Spleen (tissue), 11 donors: ENCODE data around the gene CNMD. TPM values are rescaled to one million over a fixed set of nuclear protein-coding genes. Genes with fewer than 3 reads are reported as not detected.

ENCODE experiments used
- DNase-seq: peaks from one replicate; pipeline ENCODE4 v3.0.0-alpha.2; 2020
- H3K27ac ChIP-seq, 8 donors: fragments of 200-600 bp; sonication (generic) in 7 of 8; 1 replicate in 4 of 8; 2 replicates in 4 of 8; pipeline versions ENCODE4 v1.5.0 to v1.8.0; 2016 to 2021; ENCODE audit warnings: inconsistent platforms in 4 of 8, mild to moderate bottlenecking in 4 of 8, moderate library complexity in 1 of 8
- H3K27me3 ChIP-seq, 7 donors: fragments of 200-600 bp; sonication (generic) in 6 of 7; replicated peaks in 1 of 7; 1 replicate in 4 of 7; 2 replicates in 3 of 7; pipeline versions ENCODE4 v1.5.0 to v1.8.0; 2016 to 2021; ENCODE audit warnings: inconsistent platforms in 3 of 7, mild to moderate bottlenecking in 1 of 7
- H3K36me3 ChIP-seq, 6 donors: fragments of 200-600 bp; sonication (generic) in 5 of 6; 1 replicate in 4 of 6; 2 replicates in 2 of 6; pipeline versions ENCODE4 v1.5.0 to v1.8.0; 2016 to 2021; ENCODE audit warnings: inconsistent platforms in 2 of 6
- H3K4me1 ChIP-seq, 6 donors: fragments of 200-600 bp; sonication (generic) in 5 of 6; 1 replicate in 3 of 6; 2 replicates in 3 of 6; pipeline versions ENCODE4 v1.5.0 to v1.8.0; 2016 to 2021; ENCODE audit warnings: inconsistent platforms in 3 of 6
- H3K4me3 ChIP-seq, 8 donors: fragments of 200-600 bp; sonication (generic) in 7 of 8; 1 replicate in 4 of 8; 2 replicates in 4 of 8; pipeline versions ENCODE4 v1.5.0 to v1.8.0; 2016 to 2021; ENCODE audit warnings: inconsistent platforms in 4 of 8, mild to moderate bottlenecking in 4 of 8, moderate library complexity in 2 of 8
- H3K9me3 ChIP-seq, 8 donors: fragments of 200-600 bp; sonication (generic) in 7 of 8; 1 replicate in 4 of 8; 2 replicates in 4 of 8; pipeline versions ENCODE4 v1.5.0 to v1.8.0; 2016 to 2021; ENCODE audit warnings: inconsistent platforms in 4 of 8
- POLR2A ChIP-seq, 3 donors: fragments of 450-650 bp; IDR thresholded peaks; one replicate each; pipeline ENCODE4 v1.5.1; 2017; ENCODE audit warnings: antibody characterized with exemption in 3 of 3, mild to moderate bottlenecking in 1 of 3
- POLR2AphosphoS5 ChIP-seq, 3 donors: sonication (generic); formaldehyde crosslinking; IDR thresholded peaks; one replicate each; pipeline ENCODE4 v1.5.1; 2017; ENCODE audit warnings: antibody characterized with exemption in 3 of 3
- WGBS, 5 donors: extraction: QIAGEN DNeasy Blood & Tissue Kit in 3 of 5; methylation state at CpG; one replicate each; pipeline versions ENCODE4 v1.1.5 to v1.1.7; 2013 to 2018; 5-methylcytosine and 5-hydroxymethylcytosine counted together
- intact Hi-C: fragments of 100-400 bp; cut with DNase I; formaldehyde crosslinking; loops from one replicate; pipeline ENCODE4 v1.15.0; 2023; ENCODE audit warnings: low total_unique reads
- polyA plus RNA-seq, 3 donors: library from polyadenylated mRNA; stranded (reverse); fragments of 200-250 nt; gene quantifications; one replicate each; pipeline ENCODE4 v1.2.1, GENCODE V29; 2013
- total RNA-seq, 7 donors: library from RNA; depleted of rRNA in 3 of 7; stranded (reverse); fragments of >200 nt in 3 of 7; fragmentation: NEBNext Ultra II Directional in 4 of 7; extraction: Animal tissue kit (Norgen Biotek cat#: 25700) in 4 of 7; gene quantifications; one replicate each; pipeline versions ENCODE4 v1.1.0 to v1.2.1, GENCODE V29; 2016 to 2021
- TF ChIP-seq, protein P1 (sequence below), 11 experiments: fragments of 200-600 bp in 7 of 11; fragments of 450-650 bp in 4 of 11; sonication (generic) in 4 of 11; IDR thresholded peaks in 8 of 11; conservative IDR thresholded peaks in 3 of 11; 1 replicate in 7 of 11; 2 replicates in 4 of 11; pipeline versions ENCODE4 v1.4.0 to v1.8.0; 2016 to 2021; ENCODE audit warnings: antibody characterized with exemption in 11 of 11, inconsistent platforms in 4 of 11, mild to moderate bottlenecking in 1 of 11
- donor health status: healthy with polysubstance abuse.
- donor health status: DM: no; HTN: no; CAD: no; lungs with moderate emphysema.
- donor health status: DM: no; HTN: no; CAD: no.
- donor health status: Bipolar disorder and iron deficiency.
- donor health status: healthy.
- donor health status: DM: no; HTN: no; CAD: no.
- donor health status: DM: yes; HTN: yes; CAD: no.

CNMD gene
- total and polyA plus RNA-seq, 10 donors: 0.19 TPM; not detected in 9

DNA sequence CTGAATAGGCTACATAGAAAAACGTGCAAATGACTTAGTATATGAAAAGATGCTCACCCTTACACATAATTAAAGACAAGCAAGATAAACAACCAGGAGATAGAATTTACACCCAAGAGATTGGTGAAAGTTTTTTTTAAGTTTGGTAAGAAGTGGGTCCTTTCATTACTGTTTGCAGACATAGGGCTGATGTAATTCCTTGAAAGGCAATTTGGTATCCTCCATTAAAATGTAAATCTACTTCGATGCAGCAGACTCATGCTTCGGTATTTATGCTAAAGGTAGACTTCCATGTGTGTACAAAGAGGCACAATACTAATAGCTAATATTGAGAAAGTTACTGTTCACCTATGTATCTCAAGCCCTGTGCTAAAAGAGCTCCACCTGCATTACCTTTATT, 33.5 kb downstream of the CNMD start:
- no peak for TF ChIP-seq POLR2AphosphoS5 (IDR thresholded peaks at IDR 0.05)
- TF ChIP-seq, protein P1, sequence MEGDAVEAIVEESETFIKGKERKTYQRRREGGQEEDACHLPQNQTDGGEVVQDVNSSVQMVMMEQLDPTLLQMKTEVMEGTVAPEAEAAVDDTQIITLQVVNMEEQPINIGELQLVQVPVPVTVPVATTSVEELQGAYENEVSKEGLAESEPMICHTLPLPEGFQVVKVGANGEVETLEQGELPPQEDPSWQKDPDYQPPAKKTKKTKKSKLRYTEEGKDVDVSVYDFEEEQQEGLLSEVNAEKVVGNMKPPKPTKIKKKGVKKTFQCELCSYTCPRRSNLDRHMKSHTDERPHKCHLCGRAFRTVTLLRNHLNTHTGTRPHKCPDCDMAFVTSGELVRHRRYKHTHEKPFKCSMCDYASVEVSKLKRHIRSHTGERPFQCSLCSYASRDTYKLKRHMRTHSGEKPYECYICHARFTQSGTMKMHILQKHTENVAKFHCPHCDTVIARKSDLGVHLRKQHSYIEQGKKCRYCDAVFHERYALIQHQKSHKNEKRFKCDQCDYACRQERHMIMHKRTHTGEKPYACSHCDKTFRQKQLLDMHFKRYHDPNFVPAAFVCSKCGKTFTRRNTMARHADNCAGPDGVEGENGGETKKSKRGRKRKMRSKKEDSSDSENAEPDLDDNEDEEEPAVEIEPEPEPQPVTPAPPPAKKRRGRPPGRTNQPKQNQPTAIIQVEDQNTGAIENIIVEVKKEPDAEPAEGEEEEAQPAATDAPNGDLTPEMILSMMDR (IDR thresholded peaks at IDR 0.05 in 8 of 11, conservative IDR thresholded peaks at IDR 0.05 in 3 of 11): no peak
- TF ChIP-seq POLR2A (IDR thresholded peaks at IDR 0.05): no peak
- WGBS, 5 donors: 85 to 90% (median 88%) methylated on average over 3 of the region's 3 CpGs
- DNase-seq: no peak
- no peak overlapping the region for H3K27ac ChIP-seq
- peaks cover 0 to 9% (median 0%) of the 10 kb centered on the region in 6 donors for H3K4me1 ChIP-seq
- H3K9me3 ChIP-seq: no peaks in the 10 kb centered on the region
- intact Hi-C loops: no loop called here
- no peak overlapping the region for H3K4me3 ChIP-seq
- H3K27me3 ChIP-seq: no peaks in the 10 kb centered on the region
- no peaks in the 10 kb centered on the region for H3K36me3 ChIP-seq

DNA sequence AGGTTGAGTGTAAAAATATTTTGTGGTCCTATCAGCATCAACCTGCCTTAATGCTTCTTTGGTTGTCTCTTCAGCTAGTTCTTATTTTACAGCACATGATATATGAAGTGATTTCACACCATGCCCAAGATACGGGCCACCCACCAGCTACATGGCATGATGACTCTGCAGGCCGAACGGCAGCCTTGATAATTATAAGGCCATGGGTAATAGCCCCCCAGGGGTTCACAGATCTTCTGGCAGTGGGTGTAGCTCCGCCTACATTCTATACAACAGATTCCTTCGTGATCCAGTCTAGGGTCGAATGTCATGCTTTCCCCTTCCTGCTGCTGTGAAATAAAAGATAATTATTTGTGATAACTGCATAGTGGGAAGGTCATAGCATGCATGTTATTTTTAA, 36.1 kb downstream of the CNMD start:
- Histone ChIP-seq H3K27me3 (no peaks in the 10 kb centered on the region), H3K27ac (no peak overlapping the region), H3K4me3 (no peak overlapping the region), H3K36me3 (peaks cover 0 to 6% (median 0%) of the 10 kb centered on the region in 6 donors), H3K4me1 (peaks cover 0 to 9% (median 0%) of the 10 kb centered on the region in 6 donors), H3K9me3 (no peaks in the 10 kb centered on the region)
- intact Hi-C loops: no loop called here
- 66 to 84% (median 76%) methylated on average over 6 of the region's 6 CpGs for WGBS, 5 donors
- no peak for DNase-seq
- TF ChIP-seq POLR2A (IDR thresholded peaks at IDR 0.05) (no peak), POLR2AphosphoS5 (IDR thresholded peaks at IDR 0.05) (no peak)
- TF ChIP-seq, protein P1 (IDR thresholded peaks at IDR 0.05 in 8 of 11, conservative IDR thresholded peaks at IDR 0.05 in 3 of 11): no peak

DNA sequence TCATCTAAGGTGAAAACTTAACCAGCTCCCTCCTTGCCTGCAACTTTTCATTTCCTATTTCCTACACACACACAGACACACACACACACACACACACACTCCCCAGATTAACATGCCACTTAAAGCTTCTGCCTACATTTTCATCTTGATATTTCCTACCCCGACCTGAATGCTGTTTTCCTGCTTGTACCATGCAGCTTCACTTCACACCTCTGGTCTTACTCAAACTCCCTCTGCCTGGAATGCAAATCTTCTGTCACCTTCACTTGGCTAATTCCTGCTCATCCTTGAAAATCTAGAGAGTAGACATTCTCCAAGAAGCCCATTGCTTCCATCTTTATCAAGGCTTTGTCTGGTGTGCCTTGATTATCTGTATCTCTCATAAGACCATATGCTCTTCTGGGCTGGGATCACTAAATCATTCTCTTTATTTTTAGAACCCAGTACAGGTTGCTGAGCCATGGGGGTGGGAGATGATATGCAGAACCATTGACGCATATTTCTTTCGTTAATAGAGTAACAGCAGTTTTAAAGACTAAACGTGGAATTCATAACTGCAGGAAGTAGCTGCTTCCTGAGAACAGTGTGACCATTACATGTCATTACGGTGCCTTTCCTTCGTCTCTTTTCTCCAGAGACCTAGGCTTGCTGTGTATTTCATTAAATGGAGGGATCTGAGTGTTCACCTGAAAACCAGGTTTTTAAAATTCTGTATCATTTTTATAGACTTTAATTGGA, 37.7 kb downstream of the CNMD start:
- no peak overlapping the region for H3K27ac ChIP-seq
- peaks cover 0 to 12% (median 0%) of the 10 kb centered on the region in 6 donors for H3K36me3 ChIP-seq
- intact Hi-C loops: no loop called here
- H3K9me3 ChIP-seq: no peaks in the 10 kb centered on the region
- DNase-seq: no peak
- peaks cover 0 to 9% (median 0%) of the 10 kb centered on the region in 6 donors for H3K4me1 ChIP-seq
- H3K4me3 ChIP-seq: no peak overlapping the region
- H3K27me3 ChIP-seq: no peaks in the 10 kb centered on the region
- WGBS, 5 donors: 26 to 37% (median 31%) methylated on average over 6 of the region's 6 CpGs
- TF ChIP-seq POLR2AphosphoS5 (IDR thresholded peaks at IDR 0.05): no peak
- no peak for TF ChIP-seq POLR2A (IDR thresholded peaks at IDR 0.05)
- TF ChIP-seq, protein P1 (IDR thresholded peaks at IDR 0.05 in 8 of 11, conservative IDR thresholded peaks at IDR 0.05 in 3 of 11): no peak

DNA sequence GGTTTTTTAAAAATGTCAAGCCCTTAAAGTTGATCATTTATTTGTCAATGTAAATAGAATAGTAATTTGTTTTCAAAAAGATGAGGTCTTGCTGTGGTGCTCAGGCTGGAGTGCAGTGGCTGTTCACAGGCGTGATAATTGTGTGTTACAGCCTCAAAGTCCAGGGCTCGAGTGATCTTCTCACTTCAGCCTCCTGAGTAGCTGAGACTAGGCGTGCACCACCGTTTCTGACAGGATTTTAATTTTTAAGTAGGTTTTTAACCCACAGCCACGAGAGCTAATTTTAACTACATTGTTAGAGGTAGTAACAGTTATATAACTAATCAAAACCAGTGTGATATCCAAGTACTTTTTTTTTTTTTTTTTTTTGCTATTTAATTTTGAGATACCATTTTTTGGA, 43.1 kb downstream of the CNMD start:
- intact Hi-C loops: no loop called here
- Histone ChIP-seq H3K4me3 (no peak overlapping the region), H3K9me3 (no peaks in the 10 kb centered on the region), H3K27ac (no peak overlapping the region), H3K4me1 (no peaks in the 10 kb centered on the region), H3K27me3 (no peaks in the 10 kb centered on the region), H3K36me3 (peaks cover 0 to 25% (median 0%) of the 10 kb centered on the region in 6 donors)
- no peak for DNase-seq
- TF ChIP-seq POLR2AphosphoS5 (IDR thresholded peaks at IDR 0.05) (no peak), POLR2A (IDR thresholded peaks at IDR 0.05) (no peak)
- TF ChIP-seq, protein P1 (IDR thresholded peaks at IDR 0.05 in 8 of 11, conservative IDR thresholded peaks at IDR 0.05 in 3 of 11): no peak
- 88 to 96% (median 91%) methylated on average over 5 of the region's 5 CpGs for WGBS, 5 donors
